Lower leg skin (tissue), 4 donors: ENCODE data around the gene CRHR2. TPM values are rescaled to one million over a fixed set of nuclear protein-coding genes. Genes with fewer than 3 reads are reported as not detected.

Experiments
- DNase-seq, 2 donors: peaks; one replicate each; pipeline ENCODE4 v3.0.0-alpha.2; 2019; ENCODE audit warnings: low spot score in 2 of 2
- H3K4me3 ChIP-seq: fragments of 200-600 bp; sonication (generic); 2 replicates; pipeline ENCODE4 v1.5.1; 2017; ENCODE audit warnings: mild to moderate bottlenecking, low read depth; ENCODE audit not compliant: poor library complexity, severe bottlenecking
- CTCF ChIP-seq, 3 donors: fragments of 450-650 bp; IDR thresholded peaks; one replicate each; pipeline ENCODE4 v1.5.1; 2016; ENCODE audit warnings: antibody characterized with exemption in 3 of 3, mild to moderate bottlenecking in 3 of 3, moderate library complexity in 2 of 3
- POLR2A ChIP-seq, 2 donors: fragments of 450-650 bp; IDR thresholded peaks; one replicate each; pipeline ENCODE4 v1.6.1; 2016 to 2017; ENCODE audit warnings: antibody characterized with exemption in 2 of 2, mild to moderate bottlenecking in 1 of 2, moderate library complexity in 1 of 2
- WGBS, 2 donors: methylation state at CpG; one replicate each; pipeline ENCODE4 v1.1.5; 2018; 5-methylcytosine and 5-hydroxymethylcytosine counted together
- intact Hi-C: fragments of 100-400 bp; cut with DNase I; formaldehyde crosslinking; loops from one replicate; pipeline ENCODE4 v1.15.0; 2023; ENCODE audit warnings: low total_unique reads
- total RNA-seq, 4 donors: library from RNA; depleted of rRNA; stranded (reverse); fragments of >200 nt; gene quantifications; one replicate each; pipeline ENCODE4 v1.1.0, GENCODE V29; 2016

CRHR2 gene
- total RNA-seq, 4 donors from 2014 or later = 0.45 TPM; not detected in 3

- TF ChIP-seq POLR2A (IDR thresholded peaks at IDR 0.05) (no peak), CTCF (IDR thresholded peaks at IDR 0.05) (no peak)
- H3K4me3 ChIP-seq = no peak overlapping the region
- no peak for DNase-seq
- WGBS, 2 donors = 69 to 71% methylated on average over 8 of the region's 8 CpGs
- intact Hi-C loops = no loop called here
Measured at GRCh38 chr7:30665043-30665442, 17.2 kb downstream of the CRHR2 start.

- 84 to 90% methylated on average over 2 of the region's 2 CpGs for WGBS, 2 donors
- no peak for DNase-seq
- intact Hi-C loops = no loop called here
- no peak overlapping the region for H3K4me3 ChIP-seq
- TF ChIP-seq CTCF (IDR thresholded peaks at IDR 0.05) = no peak
- TF ChIP-seq POLR2A (IDR thresholded peaks at IDR 0.05) = no peak
Measured at GRCh38 chr7:30664184-30664885, 17.9 kb downstream of the CRHR2 start.

GRCh38 chr7:30663414-30663813 is 18.8 kb downstream of the CRHR2 start:
- DNase-seq = no peak
- intact Hi-C loops = no loop called here
- TF ChIP-seq CTCF (IDR thresholded peaks at IDR 0.05) (no peak), POLR2A (IDR thresholded peaks at IDR 0.05) (no peak)
- WGBS, 2 donors = 67 to 76% methylated on average over 3 to 4 of the region's 4 CpGs
- H3K4me3 ChIP-seq = no peak overlapping the region

GRCh38 chr7:30662431-30662939 is 19.8 kb downstream of the CRHR2 start:
- intact Hi-C loops = no loop called here
- TF ChIP-seq CTCF (IDR thresholded peaks at IDR 0.05) = no peak
- no peak for TF ChIP-seq POLR2A (IDR thresholded peaks at IDR 0.05)
- DNase-seq = no peak
- 88 to 94% methylated on average over 9 of the region's 9 CpGs for WGBS, 2 donors
- no peak overlapping the region for H3K4me3 ChIP-seq

- H3K4me3 ChIP-seq = no peak overlapping the region
- intact Hi-C loops = no loop called here
- 89 to 90% methylated on average over 6 of the region's 6 CpGs for WGBS, 2 donors
- DNase-seq = no peak
- TF ChIP-seq POLR2A (IDR thresholded peaks at IDR 0.05) = no peak
- TF ChIP-seq CTCF (IDR thresholded peaks at IDR 0.05) = no peak
Measured at GRCh38 chr7:30661926-30662325, 20.3 kb downstream of the CRHR2 start.
